Measurements from ENCODE around the gene MUC5B.
"Not testable (repeated sequence)": the region's sequence is repeated elsewhere in the genome, so short reads cannot be mapped to it uniquely, and the experiment has no call there.

The MUC5B gene

GRCh38 chr11:1252371-1253102 is 29.7 kb downstream of the MUC5B start:
- no peak for DNase-seq

GRCh38 chr11:1253103-1253485 is 30.2 kb downstream of the MUC5B start:
- DNase-seq: no peak

GRCh38 chr11:1254086-1254648 is 31.3 kb downstream of the MUC5B start:
- no peak for DNase-seq

DNA sequence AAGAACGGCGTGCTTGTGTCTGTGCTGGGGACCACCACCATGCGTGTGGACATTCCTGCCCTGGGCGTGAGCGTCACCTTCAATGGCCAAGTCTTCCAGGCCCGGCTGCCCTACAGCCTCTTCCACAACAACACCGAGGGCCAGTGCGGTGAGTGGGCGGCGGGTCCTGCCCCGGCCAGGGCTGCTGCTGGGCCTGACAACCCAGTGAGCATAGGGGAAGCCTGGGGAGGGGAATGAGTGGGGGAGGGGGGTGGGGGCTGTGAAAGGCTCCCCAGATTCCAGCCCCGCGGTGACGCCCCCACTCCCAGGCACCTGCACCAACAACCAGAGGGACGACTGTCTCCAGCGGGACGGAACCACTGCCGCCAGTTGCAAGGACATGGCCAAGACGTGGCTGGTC is 31.9 kb downstream of the MUC5B start:
- no peak for DNase-seq

DNA sequence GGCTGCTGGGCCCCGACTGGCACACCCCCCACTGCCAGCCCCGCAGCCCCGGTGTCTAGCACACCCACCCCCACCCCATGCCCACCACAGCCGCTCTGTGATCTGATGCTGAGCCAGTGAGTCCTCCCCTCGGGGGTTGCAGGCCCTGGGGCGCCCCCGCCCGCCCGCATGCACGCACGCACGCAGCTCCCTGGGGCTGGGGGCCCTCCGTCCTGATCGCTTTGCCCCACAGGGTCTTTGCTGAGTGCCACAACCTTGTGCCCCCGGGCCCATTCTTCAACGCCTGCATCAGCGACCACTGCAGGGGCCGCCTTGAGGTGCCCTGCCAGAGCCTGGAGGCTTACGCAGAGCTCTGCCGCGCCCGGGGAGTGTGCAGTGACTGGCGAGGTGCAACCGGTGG is 32.3 kb downstream of the MUC5B start:
- DNase-seq: no peak

GRCh38 chr11:1256257-1257045 is 33.6 kb downstream of the MUC5B start:
- no peak for DNase-seq

GRCh38 chr11:1257366-1257765 is 34.5 kb downstream of the MUC5B start:
- DNase-seq: no peak

DNA sequence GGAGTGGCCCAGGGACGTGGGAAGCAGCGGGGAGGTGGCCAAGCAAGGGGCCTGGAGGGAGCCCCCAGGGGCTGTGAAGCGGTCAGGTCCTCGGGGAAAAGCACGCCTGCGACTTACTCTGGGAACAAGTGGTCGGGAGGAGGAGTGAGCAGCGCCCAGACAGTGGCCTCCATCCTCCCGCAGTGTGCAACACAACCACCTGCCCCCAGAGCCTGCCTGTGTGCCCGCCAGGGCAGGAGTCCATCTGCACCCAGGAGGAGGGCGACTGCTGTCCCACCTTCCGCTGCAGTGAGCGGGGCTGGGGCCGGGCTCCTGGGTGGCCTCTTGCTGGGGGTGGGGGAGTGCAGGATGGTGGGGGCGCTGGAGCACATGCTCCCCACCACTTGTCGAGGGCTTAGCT is 35.0 kb downstream of the MUC5B start:
- no peak for DNase-seq

DNA sequence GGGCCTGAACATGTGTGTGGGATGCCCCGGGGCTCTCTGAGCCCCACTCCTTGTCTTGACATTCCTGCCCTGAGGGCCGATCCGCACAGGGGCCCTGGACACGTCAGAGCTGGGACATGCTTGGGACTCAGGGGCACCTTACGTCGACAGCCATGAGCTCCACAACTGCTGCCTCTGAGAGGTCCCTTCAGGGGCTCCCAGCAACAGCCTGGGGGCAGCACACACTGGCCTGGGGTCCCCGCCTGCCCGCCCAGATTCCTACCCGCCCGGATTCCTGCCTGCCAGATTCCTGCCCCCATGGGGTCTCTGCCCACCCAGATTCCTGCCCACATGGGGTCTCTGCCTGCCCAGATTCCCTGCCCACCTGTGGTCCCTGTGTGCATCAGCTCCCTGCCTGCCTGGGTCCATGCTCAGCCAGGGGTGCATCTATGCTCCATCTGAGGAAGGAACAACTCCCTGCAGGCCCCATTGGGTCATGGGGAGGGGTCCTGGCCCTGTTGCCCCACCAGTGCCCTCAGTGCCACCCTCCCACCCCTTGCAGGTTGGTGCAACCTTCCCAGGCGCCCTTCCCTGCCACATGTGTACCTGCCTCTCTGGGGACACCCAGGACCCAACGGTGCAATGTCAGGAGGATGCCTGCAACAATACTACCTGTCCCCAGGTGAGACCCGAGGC is 35.7 kb downstream of the MUC5B start:
- DNase-seq: no peak

GRCh38 chr11:1259076-1259461 is 36.2 kb downstream of the MUC5B start:
- no peak for DNase-seq

- DNase-seq: no peak
Measured at GRCh38 chr11:1259561-1259960, 36.7 kb downstream of the MUC5B start.

GRCh38 chr11:1260023-1260501 is 37.2 kb downstream of the MUC5B start:
- DNase-seq: peak; percentile 72 to 80

GRCh38 chr11:1260620-1261019 is 37.8 kb downstream of the MUC5B start:
- DNase-seq: no peak

- DNase-seq: no peak
Measured at GRCh38 chr11:1261241-1262071, 38.6 kb downstream of the MUC5B start.

DNA sequence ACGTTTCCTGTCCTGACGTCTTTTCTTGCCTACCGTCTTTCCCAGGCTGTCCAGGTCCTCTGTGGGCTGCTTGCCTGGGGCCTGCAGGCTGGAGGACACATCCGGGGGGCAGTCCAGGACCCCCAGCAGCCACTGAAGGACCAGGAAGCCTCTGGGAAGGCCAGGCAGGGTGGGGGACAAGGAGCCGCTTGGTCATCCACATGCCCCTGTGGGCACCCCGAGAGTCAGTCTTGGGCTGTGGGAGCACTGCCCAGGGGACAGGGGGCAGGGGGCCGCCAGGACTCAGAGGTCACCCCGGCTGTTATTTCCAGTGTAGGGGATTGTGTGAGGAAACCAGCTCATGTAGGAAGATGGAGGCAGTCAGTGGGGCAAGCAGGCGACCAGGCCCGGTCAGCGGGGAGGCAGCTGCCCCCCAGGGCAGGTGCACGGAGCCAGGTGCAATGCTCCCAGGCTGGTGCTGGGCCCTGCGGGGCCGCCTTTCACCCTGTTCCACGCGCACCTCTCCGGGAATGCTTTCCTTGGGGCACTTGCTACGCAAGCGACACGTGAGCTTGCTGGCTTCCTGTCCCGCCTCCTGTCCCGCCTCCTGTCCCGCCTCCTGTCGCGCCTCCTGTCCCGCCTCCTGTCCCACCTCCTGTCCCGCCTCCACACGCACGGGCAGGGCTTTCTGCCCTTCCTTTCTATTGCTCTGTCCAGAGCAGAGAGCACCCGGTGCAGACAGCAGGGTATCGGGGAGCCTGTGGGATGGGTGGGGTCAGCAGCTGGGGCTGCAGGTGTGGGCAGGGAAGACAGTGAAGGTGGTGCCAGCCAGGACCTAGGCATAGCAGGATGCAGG is 39.5 kb downstream of the MUC5B start:
- DNase-seq: peak; percentile 90 to 93

DNA sequence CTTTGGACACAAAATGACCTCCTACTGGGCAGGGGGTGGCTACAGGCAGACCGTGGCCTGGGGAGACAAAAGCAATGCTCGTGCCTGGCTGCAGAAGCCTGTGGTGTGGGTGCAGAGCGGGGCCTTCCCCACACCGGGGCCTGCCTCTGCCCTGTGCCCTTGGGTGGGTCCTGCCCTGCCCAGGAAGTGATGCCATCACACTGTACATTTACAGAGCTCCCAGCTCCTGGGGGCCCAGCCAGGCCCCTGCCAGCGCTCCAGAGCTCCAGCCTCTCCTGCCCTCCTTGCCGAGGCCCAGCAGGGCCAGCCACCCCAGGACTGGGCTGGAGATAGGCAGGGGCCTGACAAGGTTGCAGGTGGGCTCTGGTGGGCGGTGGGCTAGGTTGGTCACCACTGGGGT is 40.1 kb downstream of the MUC5B start:
- no peak for DNase-seq

GRCh38 chr11:1264444-1264843 is 41.6 kb downstream of the MUC5B start:
- DNase-seq: peak; percentile 41 to 56

- DNase-seq: not testable (repeated sequence)
Measured at GRCh38 chr11:1265480-1265879, 42.6 kb downstream of the MUC5B start.

- DNase-seq: not testable (repeated sequence)
Measured at GRCh38 chr11:1266976-1267375, 44.1 kb downstream of the MUC5B start.

- no peak for DNase-seq
Measured at GRCh38 chr11:1267441-1268100, 44.7 kb downstream of the MUC5B start.

GRCh38 chr11:1269957-1270356 is 47.1 kb downstream of the MUC5B start:
- DNase-seq: no peak

All from activated T-cell treated with anti-CD3 and anti-CD28 coated beads, Interleukin-2, amount 50 U/mL, for 48 hours (primary cell).